ENCODE data around the gene MAPK12.

MAPK12 gene

GRCh38 chr22:50250555-50251476, 10.7 kb downstream of the MAPK12 start, which contains the start of gene HDAC10:
HDAC10 (minus strand) TSS chr22:50251265; CDS start chr22:50251032, 233 bp downstream.
- DNase-seq: peak; percentile 73

DNA sequence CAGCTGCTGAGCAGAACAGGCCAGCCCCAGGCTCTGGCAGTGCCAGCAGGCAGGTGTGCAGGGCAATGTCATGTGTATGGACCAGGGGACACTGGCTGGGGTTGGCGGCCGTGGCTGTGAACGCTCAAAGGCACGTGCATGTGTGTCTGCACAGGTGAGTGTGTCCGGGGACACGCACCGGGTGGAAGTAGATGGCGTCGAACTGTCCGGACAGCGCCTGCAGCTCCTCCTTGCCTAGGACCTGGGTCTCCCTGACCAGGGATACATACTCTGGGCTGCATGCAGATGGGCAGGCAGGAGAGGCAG, 11.3 kb downstream of the MAPK12 start:
- no peak for DNase-seq

- DNase-seq: no peak
These were observed 11.9 kb downstream of the MAPK12 start for GRCh38 chr22:50249341-50250248.

DNA sequence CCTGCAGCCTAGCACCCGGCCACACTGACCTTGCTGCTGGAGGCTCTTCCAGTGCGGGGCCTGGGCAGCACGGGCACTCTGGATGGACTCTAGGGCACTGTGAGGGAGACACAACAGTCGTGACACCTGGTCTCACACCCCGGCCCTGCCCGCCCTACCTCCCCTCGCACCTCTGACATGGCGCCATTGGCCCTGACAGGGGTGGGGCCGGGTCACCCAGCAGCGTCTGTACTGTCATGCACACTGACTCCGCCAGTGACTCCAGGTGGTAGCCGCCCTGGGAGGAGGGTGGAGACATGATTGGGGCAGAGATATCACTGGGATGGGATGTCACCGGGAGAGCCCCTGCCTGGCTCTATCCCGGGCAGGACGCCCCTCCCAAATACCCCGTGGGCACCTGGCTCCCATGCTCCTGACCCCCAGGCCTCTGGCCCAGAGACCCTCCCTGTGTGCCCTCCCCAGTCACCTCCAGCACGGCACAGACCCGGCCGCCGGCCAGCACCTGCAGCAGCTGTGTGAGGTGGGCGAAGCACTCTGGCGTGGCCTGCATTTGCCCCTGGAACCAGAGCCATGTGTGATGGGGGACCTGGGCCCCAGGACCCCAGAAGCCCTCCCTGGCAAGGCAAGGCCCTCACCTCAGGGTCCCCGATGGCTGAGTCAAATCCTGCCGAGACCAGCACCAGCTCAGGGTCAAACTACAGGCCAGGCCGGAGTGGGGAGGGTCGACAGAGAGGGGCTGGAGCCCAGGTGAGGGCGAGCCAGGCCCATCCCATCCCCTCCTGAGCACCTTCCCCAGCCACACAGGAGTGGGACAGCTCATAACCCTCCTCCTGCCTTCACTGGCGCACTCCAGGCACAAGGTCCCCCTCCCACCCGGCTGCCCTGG, 13.0 kb downstream of the MAPK12 start:
- DNase-seq: no peak

DNA sequence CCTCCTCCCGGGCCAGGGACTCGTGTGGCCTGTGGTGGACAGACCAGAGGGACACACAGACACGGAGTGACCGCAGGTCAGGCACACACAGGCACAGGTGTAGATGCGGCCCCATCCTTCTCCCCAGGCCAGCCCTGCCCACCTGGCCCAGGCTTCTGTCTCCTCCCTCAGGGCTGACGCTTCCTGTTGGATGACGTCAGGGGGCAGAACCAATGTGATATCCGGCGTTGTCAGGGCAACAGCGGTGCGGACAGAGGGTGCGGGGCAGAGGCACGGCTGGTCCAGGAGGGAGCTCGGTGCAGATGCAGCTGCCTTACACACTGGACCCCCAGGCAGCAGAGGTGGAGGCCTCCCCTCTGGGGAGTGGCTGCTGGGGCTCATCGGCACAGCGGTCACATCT, 13.7 kb downstream of the MAPK12 start:
- DNase-seq: peak; percentile 62

GRCh38 chr22:50246242-50247175, 15.0 kb downstream of the MAPK12 start:
- DNase-seq: no peak

GRCh38 chr22:50245214-50246072, 16.0 kb downstream of the MAPK12 start:
- no peak for DNase-seq

DNA sequence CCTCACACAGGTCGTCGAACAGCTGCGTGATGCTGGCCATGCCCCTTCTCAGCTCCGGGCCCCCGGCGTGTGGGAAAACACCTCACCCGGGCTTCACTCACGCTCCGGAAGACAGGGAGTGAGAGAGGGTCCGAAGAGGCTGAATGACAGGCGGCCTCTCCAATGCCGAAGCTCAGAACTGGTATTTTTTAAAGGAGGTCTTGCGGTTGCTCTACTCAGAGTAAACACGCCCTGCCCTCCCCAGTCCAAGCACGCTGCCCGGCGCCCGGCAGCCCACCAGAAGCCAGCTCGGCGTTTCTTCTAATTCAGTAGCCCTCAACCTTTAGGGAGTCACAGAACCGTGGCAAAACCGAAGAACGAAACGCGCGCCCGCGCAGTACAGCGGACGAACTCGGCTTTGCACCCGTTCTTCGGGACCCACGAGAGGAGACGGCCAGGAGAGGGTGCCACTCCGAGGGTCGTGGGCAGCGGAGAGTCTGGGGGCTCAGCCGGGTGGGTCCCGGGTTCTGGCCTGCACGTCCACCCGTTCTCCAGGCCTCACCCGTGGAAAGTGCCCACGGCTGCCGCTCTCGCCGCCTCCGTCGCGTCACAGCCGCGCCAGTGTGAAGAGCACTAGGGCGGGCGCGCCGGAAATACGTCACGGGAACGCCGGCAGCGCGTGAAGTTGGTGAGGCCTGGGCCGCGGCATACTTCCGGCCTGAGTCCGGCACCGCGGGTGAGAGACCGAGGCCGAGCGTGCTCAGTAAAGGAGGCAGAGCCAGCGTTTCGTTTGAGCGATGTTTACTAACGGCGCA, 16.9 kb downstream of the MAPK12 start, which contains the start of gene TUBGCP6:
TSS of gene TUBGCP6 (minus strand) at position 604 of the 794 bp plus-strand sequence. CDS start at position 40, 564 bp downstream.
- peak; percentile 87 for DNase-seq

- DNase-seq: no peak
These were observed 17.6 kb downstream of the MAPK12 start for GRCh38 chr22:50243685-50244419.

DNA sequence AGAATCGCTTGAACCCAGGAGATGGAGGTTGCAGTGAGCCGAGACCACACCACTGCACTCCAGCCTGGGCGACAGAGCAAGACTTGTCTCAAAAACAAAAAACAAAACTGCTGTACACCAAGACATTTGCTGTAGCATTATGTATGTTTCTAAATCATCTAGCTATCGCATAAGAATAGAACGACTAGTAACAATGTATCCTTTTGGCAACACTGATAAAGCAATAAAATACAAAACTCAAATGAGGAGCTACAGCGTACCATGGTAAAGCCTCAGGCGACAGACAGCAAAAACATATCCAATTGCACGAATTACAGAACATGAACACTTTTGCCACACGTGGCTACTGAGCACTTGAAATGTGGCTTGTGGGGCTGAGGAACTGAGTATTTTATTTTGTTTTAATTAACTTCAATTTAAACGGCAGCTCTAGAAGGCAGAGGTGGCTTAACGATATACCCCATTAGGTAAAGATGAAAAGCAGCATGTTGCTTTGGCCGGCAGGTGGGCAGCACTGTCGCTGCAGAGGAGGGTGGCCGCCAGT, 19.0 kb downstream of the MAPK12 start:
- no peak for DNase-seq

GRCh38 chr22:50238755-50239154, 22.7 kb downstream of the MAPK12 start:
- no peak for DNase-seq

DNA sequence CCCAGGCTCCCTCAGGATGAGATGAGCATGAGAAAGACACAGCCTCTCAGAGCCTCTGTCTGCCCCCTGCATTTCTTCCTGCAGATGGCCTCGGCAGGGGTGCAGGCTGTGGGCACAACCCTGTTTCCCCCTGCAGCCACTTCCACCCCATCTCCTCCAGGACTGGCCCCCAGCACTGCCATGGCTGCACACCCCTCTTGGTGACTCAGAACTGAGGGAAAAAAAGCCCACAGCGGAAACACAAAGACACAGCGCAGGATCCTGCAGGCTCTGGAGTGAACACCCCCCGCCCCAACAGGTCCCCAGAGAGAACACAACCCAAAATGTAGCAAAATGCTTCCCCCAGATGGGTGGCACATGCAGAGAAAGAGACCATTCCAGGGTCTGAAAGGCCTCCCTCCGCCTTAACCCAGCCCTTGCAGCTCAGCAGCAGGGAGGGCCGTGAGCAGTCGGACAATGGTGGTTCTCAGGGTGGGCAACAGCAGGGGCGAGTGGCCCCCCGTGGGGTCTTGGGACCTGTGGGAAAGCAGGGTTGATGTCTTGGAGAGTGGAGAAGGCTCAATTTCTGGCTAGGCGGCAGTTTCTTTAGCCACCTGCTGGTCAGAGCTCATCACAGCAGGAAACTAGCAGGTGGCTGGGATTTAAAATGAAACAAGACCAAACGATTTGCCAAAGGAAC, 24.6 kb downstream of the MAPK12 start:
- DNase-seq: no peak

DNA sequence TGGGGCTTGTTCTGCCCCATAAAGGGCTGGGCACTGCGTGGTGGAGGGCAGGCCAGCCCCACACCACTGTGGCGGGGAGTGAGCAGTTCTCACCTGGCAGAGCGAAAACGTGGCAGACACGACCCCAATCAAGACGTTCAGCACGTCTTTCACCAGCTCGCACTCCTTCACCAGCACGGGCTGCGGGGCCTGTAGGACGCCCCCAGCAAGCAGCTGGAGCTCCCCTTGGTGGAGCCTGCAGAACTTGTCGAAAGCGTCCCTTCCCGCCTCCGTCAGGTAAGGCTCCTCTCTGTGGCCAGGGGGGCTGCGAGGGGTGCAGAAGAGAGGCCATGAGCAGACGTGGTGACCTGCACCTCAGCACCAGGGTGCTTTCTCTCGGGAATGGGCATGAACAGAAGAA, 28.3 kb downstream of the MAPK12 start:
- no peak for DNase-seq

- no peak for DNase-seq
These were observed 28.9 kb downstream of the MAPK12 start for GRCh38 chr22:50232481-50233151.

DNA sequence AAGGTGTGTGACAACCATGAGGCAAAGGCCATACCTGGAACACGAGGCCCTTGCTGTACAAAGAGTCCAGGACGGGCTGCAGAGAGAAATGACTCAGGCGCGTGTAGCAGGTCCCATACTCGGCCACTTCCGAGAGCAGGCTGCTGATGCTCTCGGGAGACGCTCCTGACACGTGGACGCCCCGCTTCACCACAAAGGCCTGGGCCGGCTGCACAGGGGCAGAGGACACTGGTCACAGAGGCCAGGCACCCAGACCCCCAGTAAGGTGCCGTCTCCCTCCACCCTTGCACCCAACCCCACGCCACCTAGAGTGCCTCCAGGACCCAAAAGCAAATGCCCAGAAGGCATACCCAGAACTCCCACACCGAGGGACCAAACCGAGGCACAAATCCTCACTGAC, 32.1 kb downstream of the MAPK12 start:
- DNase-seq: no peak

GRCh38 chr22:50228366-50228765, 33.1 kb downstream of the MAPK12 start:
- DNase-seq: no peak

DNA sequence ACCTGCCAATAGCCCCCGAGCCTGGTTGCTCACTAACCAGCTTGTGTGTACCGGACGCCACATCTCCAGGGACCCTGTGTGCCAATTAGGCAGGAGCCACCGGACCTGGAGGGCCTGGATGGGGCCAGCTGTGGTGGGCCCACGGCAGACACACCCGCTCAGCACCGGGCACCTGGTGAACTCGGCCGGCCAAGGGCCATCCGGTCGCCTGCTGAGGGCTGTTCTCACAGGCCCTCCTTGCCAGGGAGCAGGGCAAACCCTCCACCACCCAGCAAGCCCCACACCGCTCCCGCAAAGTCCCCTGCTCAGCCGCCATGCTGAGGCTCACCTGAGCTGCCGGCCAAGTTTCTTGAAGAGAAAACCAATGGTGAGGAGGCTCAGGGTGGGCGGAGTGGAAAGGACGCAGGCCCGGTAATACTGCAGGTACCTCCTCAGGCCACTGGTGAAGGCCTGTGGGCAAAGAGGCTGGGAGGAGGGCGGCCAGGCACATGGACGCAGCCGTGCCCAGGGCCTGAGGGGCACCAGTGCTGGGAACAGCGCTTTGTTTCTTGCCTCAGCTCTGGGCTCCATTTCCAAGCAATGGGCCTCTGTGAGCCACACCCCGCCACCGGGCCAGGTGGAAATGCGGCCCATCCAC, 33.8 kb downstream of the MAPK12 start:
- no peak for DNase-seq
